LoVo (cell line): ENCODE measurements around the gene LRCOL1.

ENCODE experiments used
- DNase-seq: peaks from one replicate; pipeline ENCODE4 v3.0.0-alpha.2; 2016; ENCODE audit warnings: low spot score

LRCOL1 gene

GRCh38 chr12:132563911-132564310, 46.5 kb downstream of the LRCOL1 start:
- DNase-seq: no peak

GRCh38 chr12:132562489-132563021, 47.8 kb downstream of the LRCOL1 start:
- DNase-seq: no peak

- DNase-seq: no peak
These were observed 48.8 kb downstream of the LRCOL1 start for GRCh38 chr12:132561427-132562156.

GRCh38 chr12:132560614-132561426, 49.6 kb downstream of the LRCOL1 start:
- peak; percentile 71 for DNase-seq

- DNase-seq: peak; percentile 37
These were observed 50.1 kb downstream of the LRCOL1 start for GRCh38 chr12:132560364-132560613.

- DNase-seq: peak; percentile 78
These were observed 50.6 kb downstream of the LRCOL1 start for GRCh38 chr12:132559652-132560363.

- DNase-seq: no peak
These were observed 51.3 kb downstream of the LRCOL1 start for GRCh38 chr12:132558861-132559623.

GRCh38 chr12:132558042-132558856, 52.1 kb downstream of the LRCOL1 start:
- no peak for DNase-seq

- no peak for DNase-seq
These were observed 52.9 kb downstream of the LRCOL1 start for GRCh38 chr12:132557291-132558015.

- no peak for DNase-seq
These were observed 53.6 kb downstream of the LRCOL1 start for GRCh38 chr12:132556801-132557200.

GRCh38 chr12:132556216-132556615, 54.2 kb downstream of the LRCOL1 start:
- DNase-seq: no peak

- no peak for DNase-seq
These were observed 54.7 kb downstream of the LRCOL1 start for GRCh38 chr12:132555686-132556085.

GRCh38 chr12:132554845-132555630, 55.3 kb downstream of the LRCOL1 start:
- no peak for DNase-seq
